GM23248 (cell line): ENCODE measurements around the gene KCNJ6.

Experiments
- EZH2 ChIP-seq: fragments of 200-600 bp; sonication (generic); IDR thresholded peaks from 2 replicates; pipeline ENCODE4 v1.6.1; 2018; ENCODE audit warnings: antibody characterized with exemption, mild to moderate bottlenecking; ENCODE audit not compliant: insufficient read depth, poor library complexity, severe bottlenecking
- EZH2phosphoT487 ChIP-seq: fragments of 200-600 bp; sonication (generic); IDR thresholded peaks from 2 replicates; pipeline ENCODE4 v1.6.1; 2018; ENCODE audit warnings: antibody characterized with exemption, moderate library complexity, mild to moderate bottlenecking, low read depth; ENCODE audit not compliant: insufficient read depth

DNA sequence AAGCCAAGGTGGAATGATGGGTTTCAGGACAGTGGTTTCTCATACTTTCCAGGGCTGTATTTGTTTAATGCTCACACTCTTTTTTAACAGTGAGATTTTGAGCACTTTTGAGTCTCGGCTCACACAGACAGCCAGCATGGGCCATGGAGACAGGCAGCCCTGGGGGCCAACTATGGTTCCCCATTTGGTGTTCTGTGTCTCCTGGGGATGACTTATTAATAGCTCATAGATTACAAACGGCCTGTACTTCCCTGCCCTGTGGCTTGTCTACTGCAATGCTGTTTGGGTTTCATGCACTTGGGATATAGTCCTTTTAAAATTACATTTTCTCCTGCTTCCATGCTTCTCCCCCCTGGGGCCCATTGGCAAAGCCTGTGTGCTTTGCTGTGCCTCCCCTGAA is 178.3 kb downstream of the KCNJ6 start:
- TF ChIP-seq EZH2phosphoT487 (no peak), EZH2 (no peak)
